Peyer's patch (tissue), 4 donors: ENCODE measurements around the gene ITGAE.

ENCODE experiments used
- CTCF ChIP-seq, 6 experiments: fragments of 450-650 bp in 4 of 6; fragments of 200-600 bp in 2 of 6; sonication (generic) in 1 of 6; IDR thresholded peaks; one replicate each; pipeline ENCODE4 v1.5.1; 2017 to 2019; ENCODE audit warnings: antibody characterized with exemption in 6 of 6, mild to moderate bottlenecking in 3 of 6, moderate library complexity in 1 of 6
- POLR2A ChIP-seq, 2 donors: fragments of 450-650 bp; IDR thresholded peaks; one replicate each; pipeline ENCODE4 v1.5.1; 2017; ENCODE audit warnings: antibody characterized with exemption in 2 of 2, mild to moderate bottlenecking in 2 of 2, moderate library complexity in 2 of 2

GRCh38 chr17:3772764-3773163 is 28.2 kb downstream of the ITGAE start:
- TF ChIP-seq CTCF (IDR thresholded peaks at IDR 0.05): no peak
- TF ChIP-seq POLR2A (IDR thresholded peaks at IDR 0.05): no peak
